B cell (primary cell): ENCODE results near the gene STX2.

Experiments used
- CTCF ChIP-seq: fragments of 200-600 bp; IDR thresholded peaks from one replicate; pipeline ENCODE4 v1.8.0; 2022; ENCODE audit warnings: antibody characterized with exemption, mild to moderate bottlenecking
- EZH2 ChIP-seq: IDR thresholded peaks from 2 replicates; pipeline ENCODE4 v1.6.1; 2012; ENCODE audit warnings: borderline replicate concordance, low read depth, mild to moderate bottlenecking, moderate library complexity, low read length; ENCODE audit not compliant: insufficient read depth, poor library complexity, severe bottlenecking

- no peak for TF ChIP-seq CTCF
- no peak for TF ChIP-seq EZH2
These were observed 3.6 kb downstream of the STX2 start for GRCh38 chr12:130835436-130835835.
